ENCODE measurements around the gene LRFN5. TPM values are rescaled to one million over a fixed set of nuclear protein-coding genes. Genes with fewer than 3 reads are reported as not detected.

Gene LRFN5
- total and polyA plus RNA-seq, 10 of the 15 experiments (the other 5 are each of a cell fraction or from before 2014, with no cell fraction given): 0.06 to 1.2 TPM; not detected in 8

DNA sequence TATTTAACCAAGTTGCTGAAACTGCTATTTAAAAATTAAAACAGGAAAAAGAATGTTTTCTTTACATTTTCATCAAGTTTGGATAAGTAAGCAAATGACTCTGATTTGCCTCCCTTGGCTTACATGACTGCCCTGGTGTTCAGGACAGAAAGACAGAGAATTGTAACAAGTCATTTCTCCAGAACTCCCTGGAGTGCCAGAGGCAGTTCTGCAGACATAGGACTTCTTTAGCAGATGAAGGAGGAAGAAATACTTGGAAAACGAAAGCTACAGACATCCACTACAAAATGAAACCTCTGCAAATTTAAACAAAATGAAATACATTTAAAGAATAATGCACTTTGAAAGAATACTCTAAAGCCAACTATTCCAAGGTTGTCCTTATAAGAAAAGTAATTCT, 253.9 kb downstream of the LRFN5 start:
- RAD21 ChIA-PET (ENCODE audit: unreplicated experiment): no interaction called here
- TF ChIP-seq, protein P1, sequence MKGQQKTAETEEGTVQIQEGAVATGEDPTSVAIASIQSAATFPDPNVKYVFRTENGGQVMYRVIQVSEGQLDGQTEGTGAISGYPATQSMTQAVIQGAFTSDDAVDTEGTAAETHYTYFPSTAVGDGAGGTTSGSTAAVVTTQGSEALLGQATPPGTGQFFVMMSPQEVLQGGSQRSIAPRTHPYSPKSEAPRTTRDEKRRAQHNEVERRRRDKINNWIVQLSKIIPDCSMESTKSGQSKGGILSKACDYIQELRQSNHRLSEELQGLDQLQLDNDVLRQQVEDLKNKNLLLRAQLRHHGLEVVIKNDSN (IDR thresholded peaks at IDR 0.05; ENCODE audit: borderline replicate concordance, extremely low read length, insufficient read depth, low read depth, low read length): no peak
- TF ChIP-seq GATAD2B (conservative IDR thresholded peaks at IDR 0.05; ENCODE audit: low read depth) (no peak), NR2C2 (IDR thresholded peaks at IDR 0.05; ENCODE audit: borderline replicate concordance, control insufficient read depth, insufficient read length, low read depth) (no peak), JUND (IDR thresholded peaks at IDR 0.05; ENCODE audit: low read depth, low read length) (no peak), SREBF2 (IDR thresholded peaks at IDR 0.05; ENCODE audit: low read length) (no peak), YBX1 (IDR thresholded peaks at IDR 0.05) (no peak), EED (IDR thresholded peaks at IDR 0.05; ENCODE audit: low read depth) (no peak), CHD4 (IDR thresholded peaks at IDR 0.05) (no peak), KDM1A (IDR thresholded peaks at IDR 0.05; ENCODE audit: borderline replicate concordance) (no peak), NFYA (IDR thresholded peaks at IDR 0.05; ENCODE audit: borderline replicate concordance, low read depth, low read length) (no peak), TCF12 (IDR thresholded peaks at IDR 0.05; ENCODE audit: low read depth, low read length) (no peak), IKZF2 (IDR thresholded peaks at IDR 0.05) (no peak), TAF1 (IDR thresholded peaks at IDR 0.05; ENCODE audit: borderline replicate concordance, low read depth, low read length) (no peak), TARDBP (IDR thresholded peaks at IDR 0.05; ENCODE audit: borderline replicate concordance) (no peak), SMAD5 (IDR thresholded peaks at IDR 0.05; ENCODE audit: low read depth) (no peak), IRF4 (IDR thresholded peaks at IDR 0.05; ENCODE audit: low read depth, low read length) (no peak), RAD21 (IDR thresholded peaks at IDR 0.05; ENCODE audit: insufficient read depth, low read depth, low read length) (no peak)
- TF ChIP-seq, protein P2, sequence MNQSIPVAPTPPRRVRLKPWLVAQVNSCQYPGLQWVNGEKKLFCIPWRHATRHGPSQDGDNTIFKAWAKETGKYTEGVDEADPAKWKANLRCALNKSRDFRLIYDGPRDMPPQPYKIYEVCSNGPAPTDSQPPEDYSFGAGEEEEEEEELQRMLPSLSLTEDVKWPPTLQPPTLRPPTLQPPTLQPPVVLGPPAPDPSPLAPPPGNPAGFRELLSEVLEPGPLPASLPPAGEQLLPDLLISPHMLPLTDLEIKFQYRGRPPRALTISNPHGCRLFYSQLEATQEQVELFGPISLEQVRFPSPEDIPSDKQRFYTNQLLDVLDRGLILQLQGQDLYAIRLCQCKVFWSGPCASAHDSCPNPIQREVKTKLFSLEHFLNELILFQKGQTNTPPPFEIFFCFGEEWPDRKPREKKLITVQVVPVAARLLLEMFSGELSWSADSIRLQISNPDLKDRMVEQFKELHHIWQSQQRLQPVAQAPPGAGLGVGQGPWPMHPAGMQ (IDR thresholded peaks at IDR 0.05; ENCODE audit: borderline replicate concordance): no peak
- TF ChIP-seq, protein P3, sequence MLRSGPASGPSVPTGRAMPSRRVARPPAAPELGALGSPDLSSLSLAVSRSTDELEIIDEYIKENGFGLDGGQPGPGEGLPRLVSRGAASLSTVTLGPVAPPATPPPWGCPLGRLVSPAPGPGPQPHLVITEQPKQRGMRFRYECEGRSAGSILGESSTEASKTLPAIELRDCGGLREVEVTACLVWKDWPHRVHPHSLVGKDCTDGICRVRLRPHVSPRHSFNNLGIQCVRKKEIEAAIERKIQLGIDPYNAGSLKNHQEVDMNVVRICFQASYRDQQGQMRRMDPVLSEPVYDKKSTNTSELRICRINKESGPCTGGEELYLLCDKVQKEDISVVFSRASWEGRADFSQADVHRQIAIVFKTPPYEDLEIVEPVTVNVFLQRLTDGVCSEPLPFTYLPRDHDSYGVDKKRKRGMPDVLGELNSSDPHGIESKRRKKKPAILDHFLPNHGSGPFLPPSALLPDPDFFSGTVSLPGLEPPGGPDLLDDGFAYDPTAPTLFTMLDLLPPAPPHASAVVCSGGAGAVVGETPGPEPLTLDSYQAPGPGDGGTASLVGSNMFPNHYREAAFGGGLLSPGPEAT (IDR thresholded peaks at IDR 0.05; ENCODE audit: low read depth): no peak
- no peaks in the 10 kb centered on the region for H3K9me3 ChIP-seq (replicated peaks; ENCODE audit: control insufficient read depth, insufficient read depth, low read length)
- no peak overlapping the region for H2AFZ ChIP-seq (ENCODE audit: control insufficient read depth, low read depth, low read length)
- H3K4me1 ChIP-seq (ENCODE audit: control insufficient read depth, insufficient read depth, low read length): no peaks in the 10 kb centered on the region
- intact Hi-C loops (cut with micrococcal nuclease; ENCODE audit: unreplicated experiment) (no loop called here), in situ Hi-C loops (cut with MboI) (no loop called here)
- CTCF ChIA-PET: interaction anchor here (1.0 kb wide), 1 partner anchor 14 kb away, joined by 3 read pairs; no protein-coding TSS in a partner anchor
- no peak overlapping the region for H3K4me2 ChIP-seq (ENCODE audit: control insufficient read depth, insufficient read depth)
- H3K9ac ChIP-seq (ENCODE audit: control insufficient read depth, insufficient read depth, low read length): no peak overlapping the region
- no peaks in the 10 kb centered on the region for H3K36me3 ChIP-seq (ENCODE audit: control insufficient read depth in 2 of 2, insufficient read depth in 2 of 2, low read length in 1 of 2)
- no peak overlapping the region for H3K4me3 ChIP-seq
- POLR2A ChIA-PET: no interaction called here
- no peaks in the 10 kb centered on the region for H4K20me1 ChIP-seq (ENCODE audit: control insufficient read depth, insufficient read depth)
- BruUV-seq (replicated peaks): no TSS peak
- no peaks in the 10 kb centered on the region for H3K27me3 ChIP-seq (replicated peaks in 1 of 2; ENCODE audit: control insufficient read depth in 2 of 2, insufficient read depth in 2 of 2, low read length in 1 of 2)
- no peak for FAIRE-seq
- no peak for ATAC-seq
- H3K79me2 ChIP-seq (ENCODE audit: control insufficient read depth, insufficient read depth, low read length): no peaks in the 10 kb centered on the region
- DNase-seq (ENCODE audit: low read depth, low spot score): no peak
- SMC1A ChIA-PET (ENCODE audit: uncharacterized antibody, unreplicated experiment): no interaction called here
- 0% methylated on average over 1 of the region's 1 CpG for WGBS (ENCODE audit: insufficient coverage, insufficient replicate concordance, low lambda C conversion rate, missing lambda C conversion rate)
- H3K27ac ChIP-seq (ENCODE audit: control insufficient read depth, insufficient read depth): no peak overlapping the region

Data from GM12878 (cell line).